Keratinocyte (primary cell): ENCODE data around the gene NAXE. TPM values are rescaled to one million over a fixed set of nuclear protein-coding genes. Genes with fewer than 3 reads are reported as not detected.

Experiments
- DNase-seq: peaks from one replicate; pipeline ENCODE4 v3.0.0-alpha.2; 2011; ENCODE audit warnings: low read depth, missing footprints, low spot score
- FAIRE-seq: peaks from 2 replicates; lab custom pipeline; 2011; peaks lifted over from hg19 to GRCh38; lab: Jason Lieb, UNC
- H2AFZ ChIP-seq: 2 replicates; pipeline ENCODE4 v1.6.0; 2012; ENCODE audit warnings: low read length, control low read depth, inconsistent platforms; ENCODE audit not compliant: control insufficient read depth
- H3K27ac ChIP-seq: 2 replicates; pipeline ENCODE4 v1.5.1; 2011; ENCODE audit warnings: low read length; ENCODE audit not compliant: control insufficient read depth, insufficient read depth
- H3K27me3 ChIP-seq: 3 replicates; pipeline ENCODE4 v1.6.0; 2011; ENCODE audit warnings: low read length; ENCODE audit not compliant: control insufficient read depth, insufficient read depth; ENCODE audit errors: extremely low read depth
- H3K36me3 ChIP-seq, 2 experiments: 2 replicates in 1 of 2; 3 replicates in 1 of 2; pipeline ENCODE4 v1.5.1; 2011; ENCODE audit warnings: low read length in 2 of 2, mild to moderate bottlenecking in 1 of 2; ENCODE audit not compliant: control insufficient read depth in 2 of 2, insufficient read depth in 2 of 2; ENCODE audit errors: extremely low read depth in 1 of 2
- H3K4me1 ChIP-seq: 3 replicates; pipeline ENCODE4 v1.5.1; 2011; ENCODE audit warnings: low read length; ENCODE audit not compliant: control insufficient read depth, insufficient read depth; ENCODE audit errors: extremely low read depth
- H3K4me2 ChIP-seq: 3 replicates; pipeline ENCODE4 v1.6.0; 2011; ENCODE audit warnings: low read depth, low read length; ENCODE audit not compliant: control insufficient read depth, insufficient read depth; ENCODE audit errors: extremely low read depth
- H3K4me3 ChIP-seq, 3 experiments: fragments of 200-600 bp in 1 of 3; sonication (generic) in 1 of 3; 2 replicates in 2 of 3; 3 replicates in 1 of 3; pipeline ENCODE4 v1.5.1; 2011 to 2016; ENCODE audit warnings: low read length in 3 of 3, mild to moderate bottlenecking in 3 of 3, control low read depth in 2 of 3, inconsistent platforms in 1 of 3, low read depth in 1 of 3, mixed read lengths in 1 of 3, mixed run types in 1 of 3, moderate library complexity in 1 of 3; ENCODE audit not compliant: control insufficient read depth in 2 of 3, insufficient read depth in 2 of 3; ENCODE audit errors: extremely low read depth in 1 of 3
- H3K79me2 ChIP-seq: 2 replicates; pipeline ENCODE4 v1.6.0; 2012; ENCODE audit warnings: low read length; ENCODE audit not compliant: control insufficient read depth, insufficient read depth
- H3K9ac ChIP-seq: 3 replicates; pipeline ENCODE4 v1.6.0; 2011; ENCODE audit warnings: low read length; ENCODE audit not compliant: control insufficient read depth, insufficient read depth; ENCODE audit errors: extremely low read depth
- H3K9me1 ChIP-seq: 3 replicates; pipeline ENCODE4 v1.6.0; 2011; ENCODE audit warnings: low read length; ENCODE audit not compliant: control insufficient read depth, insufficient read depth; ENCODE audit errors: extremely low read depth
- H3K9me3 ChIP-seq: 2 replicates; pipeline ENCODE4 v1.5.1; 2012; ENCODE audit warnings: low read depth, low read length; ENCODE audit not compliant: control insufficient read depth
- H4K20me1 ChIP-seq: 3 replicates; pipeline ENCODE4 v1.6.0; 2011; ENCODE audit warnings: low read length; ENCODE audit not compliant: control insufficient read depth, insufficient read depth; ENCODE audit errors: extremely low read depth
- EZH2 ChIP-seq: IDR thresholded peaks from one replicate; pipeline ENCODE4 v1.6.1; 2012; ENCODE audit warnings: inconsistent platforms, mild to moderate bottlenecking, low read length, moderate library complexity
- dilution Hi-C: fragments of 300-500 bp; cut with MboI; formaldehyde crosslinking; loops from one replicate; pipeline ENCODE4 v1.7.0; 2020; ENCODE audit warnings: low sequenced_read_pairs; ENCODE audit not compliant: extremely low pct_ligation_motif_present
- polyA plus RNA-seq, 5 experiments: library from polyadenylated mRNA; depleted of rRNA in 3 of 5; stranded (reverse) in 3 of 5; stranded (forward) in 1 of 5; unstranded in 1 of 5; fragments of >200 nt; gene quantifications; 1 replicate in 1 of 5; 2 replicates in 3 of 5; 3 replicates in 1 of 5; pipeline versions ENCODE4 v1.2.1 to v1.2.3, GENCODE V29; 2011 to 2012; ENCODE audit warnings: missing spikeins in 2 of 5, low read depth in 1 of 5, low replicate concordance in 1 of 5
- TF ChIP-seq, protein P1 (sequence below), 3 experiments: IDR thresholded peaks in 1 of 3; conservative IDR thresholded peaks in 1 of 3; optimal IDR thresholded peaks in 1 of 3; 2 replicates in 2 of 3; 3 replicates in 1 of 3; pipeline versions ENCODE3 to v1.5.1; 2011; ENCODE audit warnings: low read length in 3 of 3, mild to moderate bottlenecking in 3 of 3, moderate library complexity in 2 of 3, control low read depth in 1 of 3, inconsistent platforms in 1 of 3; ENCODE audit not compliant: insufficient read depth in 2 of 3; ENCODE audit errors: extremely low read depth in 1 of 3

Gene NAXE
- polyA plus RNA-seq, 1 donor (not counting 4 experiments of a cell fraction or from before 2014, with no cell fraction given), result 74.7 TPM

DNA sequence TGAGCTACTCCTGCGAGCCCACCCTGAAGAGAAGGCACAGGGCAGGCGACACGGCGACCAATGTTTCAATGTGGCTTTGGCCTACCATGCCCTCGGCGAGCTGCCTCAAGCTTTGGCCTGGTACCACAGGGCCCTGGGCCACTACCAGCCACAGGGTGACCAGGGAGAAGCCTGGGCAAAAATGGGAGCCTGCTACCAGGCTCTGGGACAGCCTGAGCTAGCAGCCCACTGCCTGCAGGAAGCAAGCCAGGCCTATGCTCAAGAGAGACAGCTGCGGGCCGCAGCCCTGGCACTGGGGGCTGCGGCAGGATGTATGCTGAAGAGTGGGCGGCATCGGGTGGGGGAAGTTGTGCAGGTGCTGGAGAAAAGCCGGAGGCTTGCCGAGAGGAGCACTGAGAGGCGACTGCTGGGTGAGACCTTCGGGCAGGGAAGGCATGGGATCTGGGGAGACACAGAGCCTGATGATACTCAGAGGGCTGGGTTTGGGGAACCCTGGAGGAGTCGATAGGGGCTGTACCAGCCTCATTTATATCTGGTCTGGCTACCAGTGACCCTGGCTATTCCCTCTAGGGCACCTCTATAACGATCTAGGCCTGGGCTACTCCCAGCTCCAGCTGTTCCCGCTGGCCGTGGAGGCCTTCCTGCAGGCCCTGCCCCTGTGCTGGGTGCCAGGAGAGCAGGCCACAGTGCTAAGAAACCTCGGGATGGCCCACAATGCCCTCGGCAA, 9.8 kb upstream of the NAXE start:
- DNase-seq, result no peak
- Histone ChIP-seq H4K20me1 (no peaks in the 10 kb centered on the region), H3K4me2 (no peak overlapping the region), H3K4me3 (no peak overlapping the region), H3K9ac (no peak overlapping the region), H3K9me3 (no peaks in the 10 kb centered on the region), H3K27me3 (no peaks in the 10 kb centered on the region), H2AFZ (no peak overlapping the region), H3K36me3 (no peaks in the 10 kb centered on the region), H3K79me2 (no peaks in the 10 kb centered on the region), H3K27ac (no peak overlapping the region), H3K9me1 (no peaks in the 10 kb centered on the region), H3K4me1 (peaks cover 2% of the 10 kb centered on the region)
- FAIRE-seq, result no peak
- dilution Hi-C loops, result no loop called here
- no peak for TF ChIP-seq EZH2
- TF ChIP-seq, protein P1, sequence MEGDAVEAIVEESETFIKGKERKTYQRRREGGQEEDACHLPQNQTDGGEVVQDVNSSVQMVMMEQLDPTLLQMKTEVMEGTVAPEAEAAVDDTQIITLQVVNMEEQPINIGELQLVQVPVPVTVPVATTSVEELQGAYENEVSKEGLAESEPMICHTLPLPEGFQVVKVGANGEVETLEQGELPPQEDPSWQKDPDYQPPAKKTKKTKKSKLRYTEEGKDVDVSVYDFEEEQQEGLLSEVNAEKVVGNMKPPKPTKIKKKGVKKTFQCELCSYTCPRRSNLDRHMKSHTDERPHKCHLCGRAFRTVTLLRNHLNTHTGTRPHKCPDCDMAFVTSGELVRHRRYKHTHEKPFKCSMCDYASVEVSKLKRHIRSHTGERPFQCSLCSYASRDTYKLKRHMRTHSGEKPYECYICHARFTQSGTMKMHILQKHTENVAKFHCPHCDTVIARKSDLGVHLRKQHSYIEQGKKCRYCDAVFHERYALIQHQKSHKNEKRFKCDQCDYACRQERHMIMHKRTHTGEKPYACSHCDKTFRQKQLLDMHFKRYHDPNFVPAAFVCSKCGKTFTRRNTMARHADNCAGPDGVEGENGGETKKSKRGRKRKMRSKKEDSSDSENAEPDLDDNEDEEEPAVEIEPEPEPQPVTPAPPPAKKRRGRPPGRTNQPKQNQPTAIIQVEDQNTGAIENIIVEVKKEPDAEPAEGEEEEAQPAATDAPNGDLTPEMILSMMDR (optimal IDR thresholded peaks at IDR 0.05 in 1 of 3, IDR thresholded peaks at IDR 0.05 in 1 of 3, conservative IDR thresholded peaks at IDR 0.05 in 1 of 3; ENCODE audit: extremely low read depth in 1 of 3, insufficient read depth in 2 of 3, low read length in 3 of 3), result no peak

DNA sequence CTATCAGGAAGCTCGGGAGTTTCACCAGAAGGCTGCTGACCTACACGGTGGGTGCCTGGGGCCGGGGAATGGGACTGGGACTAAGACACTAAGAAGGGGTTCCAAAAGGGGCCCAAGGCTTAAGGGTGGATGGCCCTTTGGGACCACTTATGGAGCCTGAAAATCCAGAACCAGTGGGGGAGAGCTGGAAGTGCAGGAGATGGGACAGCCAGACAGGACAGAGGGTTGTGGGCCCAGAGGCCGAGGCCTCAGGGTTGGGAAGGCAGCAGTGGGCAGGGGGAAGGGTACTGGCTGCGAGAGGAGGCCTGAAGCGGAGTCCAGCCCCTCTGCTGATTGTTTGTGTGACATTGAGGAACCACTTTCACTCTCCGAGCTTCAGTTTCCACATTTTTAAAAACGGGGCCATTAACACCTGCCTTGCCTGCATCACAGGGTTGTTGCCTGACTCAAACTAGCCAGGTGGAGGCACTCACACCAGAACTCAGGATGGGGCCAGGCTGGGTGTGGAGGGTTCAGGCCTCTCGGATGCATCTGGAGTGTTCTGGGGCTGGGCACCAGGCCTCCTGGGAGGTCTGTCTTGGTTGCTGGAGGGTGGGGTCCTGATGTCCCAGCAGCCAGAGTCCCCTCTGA, 9.1 kb upstream of the NAXE start:
- H3K9ac ChIP-seq, result no peak overlapping the region
- H4K20me1 ChIP-seq, result no peaks in the 10 kb centered on the region
- H3K4me2 ChIP-seq, result no peak overlapping the region
- H3K36me3 ChIP-seq, result no peaks in the 10 kb centered on the region
- H3K9me3 ChIP-seq, result no peaks in the 10 kb centered on the region
- H3K4me1 ChIP-seq, result peaks cover 3% of the 10 kb centered on the region
- DNase-seq (no peak), FAIRE-seq (no peak)
- H2AFZ ChIP-seq, result no peak overlapping the region
- TF ChIP-seq EZH2, result no peak
- TF ChIP-seq, protein P1 (optimal IDR thresholded peaks at IDR 0.05 in 1 of 3, IDR thresholded peaks at IDR 0.05 in 1 of 3, conservative IDR thresholded peaks at IDR 0.05 in 1 of 3; ENCODE audit: extremely low read depth in 1 of 3, insufficient read depth in 2 of 3, low read length in 3 of 3), result no peak
- H3K27ac ChIP-seq, result no peak overlapping the region
- H3K79me2 ChIP-seq, result no peaks in the 10 kb centered on the region
- no peak overlapping the region for H3K4me3 ChIP-seq
- dilution Hi-C loops, result no loop called here
- no peaks in the 10 kb centered on the region for H3K27me3 ChIP-seq
- H3K9me1 ChIP-seq, result no peaks in the 10 kb centered on the region
